Thyroid gland (tissue), 4 donors: ENCODE measurements around the gene CLEC3A. TPM values are rescaled to one million over a fixed set of nuclear protein-coding genes. Genes with fewer than 3 reads are reported as not detected.

ENCODE experiments used
- DNase-seq, 2 donors: peaks; one replicate each; pipeline ENCODE4 v3.0.0-alpha.2; 2019
- H3K27ac ChIP-seq, 3 donors: fragments of 200-600 bp; sonication (generic); 1 replicate in 2 of 3; 2 replicates in 1 of 3; pipeline ENCODE4 v1.5.1; 2016 to 2019; ENCODE audit warnings: mild to moderate bottlenecking in 1 of 3, moderate library complexity in 1 of 3
- H3K27me3 ChIP-seq: fragments of 200-600 bp; sonication (generic); one replicate; pipeline ENCODE4 v1.5.1; 2019
- H3K36me3 ChIP-seq, 2 donors: fragments of 200-600 bp; sonication (generic); one replicate each; pipeline ENCODE4 v1.5.1; 2016 to 2019
- H3K4me1 ChIP-seq, 2 donors: fragments of 200-600 bp; sonication (generic); one replicate each; pipeline ENCODE4 v1.5.1; 2017 to 2019
- H3K4me3 ChIP-seq, 3 donors: fragments of 200-600 bp; sonication (generic); replicated peaks in 1 of 3; 1 replicate in 2 of 3; 2 replicates in 1 of 3; pipeline ENCODE4 v1.5.1; 2016; ENCODE audit warnings: mild to moderate bottlenecking in 1 of 3
- H3K9me3 ChIP-seq: fragments of 200-600 bp; sonication (generic); one replicate; pipeline ENCODE4 v1.5.1; 2017
- CTCF ChIP-seq, 6 experiments: fragments of 200-600 bp in 3 of 6; fragments of 450-650 bp in 3 of 6; sonication (generic) in 3 of 6; IDR thresholded peaks; one replicate each; pipeline ENCODE4 v1.5.1; 2016 to 2019; ENCODE audit warnings: antibody characterized with exemption in 6 of 6, mild to moderate bottlenecking in 2 of 6, inconsistent platforms in 1 of 6, moderate library complexity in 1 of 6
- POLR2A ChIP-seq, 2 donors: fragments of 450-650 bp; IDR thresholded peaks; one replicate each; pipeline ENCODE4 v1.6.1; 2017; ENCODE audit warnings: antibody characterized with exemption in 2 of 2, mild to moderate bottlenecking in 2 of 2, moderate library complexity in 1 of 2
- WGBS, 2 donors: methylation state at CpG; one replicate each; pipeline ENCODE4 v1.1.5; 2017; 5-methylcytosine and 5-hydroxymethylcytosine counted together
- intact Hi-C: fragments of 100-400 bp; cut with DNase I; formaldehyde crosslinking; loops from one replicate; pipeline ENCODE4 v1.15.1; 2023
- total RNA-seq, 4 donors: library from RNA; depleted of rRNA; stranded (reverse); fragments of >200 nt; gene quantifications; one replicate each; pipeline ENCODE4 v1.2.3, GENCODE V29; 2016

The CLEC3A gene
- total RNA-seq, 4 donors from 2014 or later, result not detected

GRCh38 chr16:78025631-78026030, 3.3 kb downstream of the CLEC3A start:
- H3K36me3 ChIP-seq, result no peaks in the 10 kb centered on the region
- no peak overlapping the region for H3K4me3 ChIP-seq
- H3K27me3 ChIP-seq, result no peaks in the 10 kb centered on the region
- no peak for DNase-seq
- H3K27ac ChIP-seq, result no peak overlapping the region
- no peaks in the 10 kb centered on the region for H3K4me1 ChIP-seq
- no peaks in the 10 kb centered on the region for H3K9me3 ChIP-seq
- TF ChIP-seq CTCF (IDR thresholded peaks at IDR 0.05) (no peak), POLR2A (IDR thresholded peaks at IDR 0.05) (no peak)
- intact Hi-C loops, result no loop called here
- WGBS, 2 donors, result 94 to 98% methylated on average over 1 of the region's 1 CpG

DNA sequence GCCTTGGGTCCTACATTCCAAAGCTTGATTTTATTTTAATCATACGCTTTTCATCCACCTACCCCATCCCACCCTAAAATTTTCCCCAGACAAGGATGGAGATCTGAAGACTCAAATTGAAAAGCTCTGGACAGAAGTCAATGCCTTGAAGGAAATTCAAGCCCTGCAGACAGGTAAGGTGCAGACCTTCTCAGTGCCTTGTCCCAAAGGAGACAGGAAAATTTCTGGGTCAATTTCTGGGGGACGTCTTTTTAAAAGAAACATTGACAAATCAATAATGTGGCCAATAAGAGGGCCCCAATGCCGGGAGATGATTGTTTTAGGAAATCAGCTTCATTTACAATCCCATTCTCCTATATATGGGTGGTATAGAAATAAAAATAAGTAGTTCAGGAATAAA, 5.7 kb downstream of the CLEC3A start:
- Histone ChIP-seq H3K27me3 (no peaks in the 10 kb centered on the region), H3K9me3 (no peaks in the 10 kb centered on the region), H3K36me3 (no peaks in the 10 kb centered on the region), H3K27ac (no peak overlapping the region), H3K4me3 (no peak overlapping the region), H3K4me1 (no peaks in the 10 kb centered on the region)
- intact Hi-C loops, result no loop called here
- no peak for TF ChIP-seq POLR2A (IDR thresholded peaks at IDR 0.05)
- no peak for TF ChIP-seq CTCF (IDR thresholded peaks at IDR 0.05)
- no peak for DNase-seq
- WGBS, 2 donors, result 41 to 74% methylated on average over 3 of the region's 3 CpGs

GRCh38 chr16:78034530-78034929, 12.2 kb downstream of the CLEC3A start:
- Histone ChIP-seq H3K9me3 (no peaks in the 10 kb centered on the region), H3K4me3 (no peak overlapping the region), H3K27ac (no peak overlapping the region), H3K27me3 (no peaks in the 10 kb centered on the region), H3K36me3 (no peaks in the 10 kb centered on the region), H3K4me1 (no peaks in the 10 kb centered on the region)
- DNase-seq, result no peak
- WGBS, 2 donors, result 60 to 69% methylated on average over 2 of the region's 2 CpGs
- no peak for TF ChIP-seq POLR2A (IDR thresholded peaks at IDR 0.05)
- TF ChIP-seq CTCF (IDR thresholded peaks at IDR 0.05), result no peak
- intact Hi-C loops, result no loop called here

- TF ChIP-seq POLR2A (IDR thresholded peaks at IDR 0.05), result no peak
- no peak for TF ChIP-seq CTCF (IDR thresholded peaks at IDR 0.05)
- Histone ChIP-seq H3K36me3 (no peaks in the 10 kb centered on the region), H3K4me3 (no peak overlapping the region), H3K27ac (no peak overlapping the region), H3K27me3 (no peaks in the 10 kb centered on the region), H3K9me3 (no peaks in the 10 kb centered on the region), H3K4me1 (no peaks in the 10 kb centered on the region)
- no peak for DNase-seq
- WGBS, 2 donors, result 57 to 62% methylated on average over 2 of the region's 2 CpGs
- intact Hi-C loops, result no loop called here
These were observed 12.7 kb downstream of the CLEC3A start for GRCh38 chr16:78035012-78035411.

DNA sequence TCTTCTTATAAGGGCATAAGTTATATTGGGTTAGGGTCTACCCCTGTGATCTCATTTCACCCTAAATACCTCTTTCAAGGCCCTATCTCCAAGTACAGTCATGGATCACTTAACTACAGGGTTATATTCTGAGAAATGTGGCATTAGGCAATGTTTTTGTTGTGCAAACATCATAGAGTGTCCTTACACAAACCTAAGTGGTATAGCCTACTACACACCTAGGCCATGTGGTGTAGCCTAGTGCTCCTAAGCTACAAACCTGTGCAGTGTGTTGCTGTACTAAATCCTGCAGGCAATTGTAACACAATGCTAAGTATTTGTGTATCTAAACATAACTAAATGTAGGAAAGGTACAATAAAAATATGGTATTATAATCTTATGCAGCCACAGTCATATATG, 18.0 kb downstream of the CLEC3A start:
- no peak for DNase-seq

More for the DNA sequence above, 18.0 kb downstream of the CLEC3A start:
- Histone ChIP-seq H3K27ac (no peak overlapping the region), H3K4me1 (no peaks in the 10 kb centered on the region), H3K27me3 (no peaks in the 10 kb centered on the region), H3K36me3 (no peaks in the 10 kb centered on the region), H3K4me3 (no peak overlapping the region), H3K9me3 (no peaks in the 10 kb centered on the region)
- intact Hi-C loops, result no loop called here
- TF ChIP-seq POLR2A (IDR thresholded peaks at IDR 0.05) (no peak), CTCF (IDR thresholded peaks at IDR 0.05) (no peak)
